ENCODE measurements around the gene MFAP4. TPM values are rescaled to one million over a fixed set of nuclear protein-coding genes. Genes with fewer than 3 reads are reported as not detected.

MFAP4 gene
- total RNA-seq, 1 experiment from 2014 or later = 0.52 TPM

GRCh38 chr17:19333736-19334290 lies 53.2 kb downstream of the MFAP4 start:
- Histone ChIP-seq H2AFZ (ENCODE audit: low read depth, low read length, poor library complexity, severe bottlenecking) (no peak overlapping the region), H3K4me1 (ENCODE audit: control insufficient read depth in 1 of 2, insufficient read depth in 2 of 2, low read length in 2 of 2) (peaks cover 7 to 14% of the 10 kb centered on the region in 2 experiments; a peak in 3 of 4 replicates), H3K9me2 (ENCODE audit: insufficient read depth) (no peaks in the 10 kb centered on the region), H3K9me3 (ENCODE audit: control insufficient read depth in 1 of 2, insufficient read depth in 1 of 2, low read depth in 1 of 2, low read length in 2 of 2) (no peaks in the 10 kb centered on the region), H3K9ac (ENCODE audit: low read length) (no peak overlapping the region), H3K36me3 (ENCODE audit: control insufficient read depth in 1 of 2, insufficient read depth in 2 of 2, low read length in 2 of 2) (peaks cover 4 to 22% of the 10 kb centered on the region in 2 experiments; a peak in 2 of 4 replicates), H4K20me1 (ENCODE audit: insufficient read depth) (no peaks in the 10 kb centered on the region), H3K27ac (ENCODE audit: low read depth, low read length) (no peak overlapping the region), H3K79me2 (ENCODE audit: insufficient read depth, low read length) (no peaks in the 10 kb centered on the region), H3K4me3 (replicated peaks in 1 of 2; ENCODE audit: low read depth in 1 of 2, low read length in 2 of 2) (no peak overlapping the region), H3K27me3 (ENCODE audit: insufficient read depth, low read length) (no peaks in the 10 kb centered on the region), H3K4me2 (ENCODE audit: low read length) (no peak overlapping the region)
- DNase-seq (ENCODE audit: low read depth, low spot score) (no peak), ATAC-seq (no peak)
- BruUV-seq (replicated peaks) = no TSS peak
- intact Hi-C loops (cut with micrococcal nuclease) = no loop called here
- POLR2A ChIA-PET = no interaction called here
- no peak for TF ChIP-seq EZH2 (IDR thresholded peaks at IDR 0.05)
- no peak for TF ChIP-seq CEBPB (IDR thresholded peaks at IDR 0.05; ENCODE audit: low read depth)
- TF ChIP-seq ATF3 (IDR thresholded peaks at IDR 0.05) = no peak
- TF ChIP-seq SP1 (IDR thresholded peaks at IDR 0.05; ENCODE audit: low read depth) = no peak
- no peak for TF ChIP-seq POLR2AphosphoS5 (IDR thresholded peaks at IDR 0.05; ENCODE audit: low read depth, low read length)
- no peak for TF ChIP-seq JUND (IDR thresholded peaks at IDR 0.05)
- no peak for TF ChIP-seq CTCF (IDR thresholded peaks at IDR 0.05 in 2 of 3, conservative IDR thresholded peaks at IDR 0.05 in 1 of 3; ENCODE audit: borderline replicate concordance in 1 of 3, insufficient read depth in 1 of 3, low read depth in 2 of 3, low read length in 2 of 3)
- TF ChIP-seq FOSL1 (IDR thresholded peaks at IDR 0.05; ENCODE audit: low read depth) = no peak
- no peak for TF ChIP-seq MAX (IDR thresholded peaks at IDR 0.05)
- RAD21 ChIA-PET (ENCODE audit: low non-redundant PET in 1 of 2, low total read pairs in 2 of 2, uncharacterized antibody in 2 of 2, unreplicated experiment in 2 of 2) = no interaction called here
- CTCF ChIA-PET = no interaction called here

MicroRNAs within 50 kb of the gene (microRNA counts, 767-probe panel; counts per million panel counts)
- microRNA hsa-miR-1180 = not detected

Small RNA genes lying within 50 kb of the gene (microRNA-seq; reads per million reads assigned to microRNA genes)
- 1,765 reads per million, percentile 85 among the genes with 10 or more reads in this experiment for gene MIR1180 (ENCODE audit: borderline number of aligned reads)

Other genes starting within 250 kb of the MFAP4 start
- gene EPN2, start 149.8 kb downstream of the MFAP4 start, total RNA-seq (2021; ENCODE audit: unreplicated experiment) = 73.1 TPM
- gene B9D1, start 24.5 kb downstream of the MFAP4 start, total RNA-seq (2021; ENCODE audit: unreplicated experiment) = 20.0 TPM
- 15.3 TPM for gene MAPK7, start 8.7 kb downstream of the MFAP4 start, total RNA-seq (2021; ENCODE audit: unreplicated experiment)
- gene RNF112, start 24.0 kb upstream of the MFAP4 start, total RNA-seq (2021; ENCODE audit: unreplicated experiment) = 0.98 TPM
- 0.17 TPM for gene SLC47A1, start 146.7 kb upstream of the MFAP4 start, total RNA-seq (2021; ENCODE audit: unreplicated experiment)